Adrenal gland (tissue), 5 donors: ENCODE data around the gene TAS2R19.

Experiments used
- POLR2A ChIP-seq, 2 donors: fragments of 450-650 bp; IDR thresholded peaks; one replicate each; pipeline ENCODE4 v1.6.1; 2017; ENCODE audit warnings: antibody characterized with exemption in 2 of 2, mild to moderate bottlenecking in 2 of 2, moderate library complexity in 1 of 2
- TF ChIP-seq, protein P1 (sequence below), 6 experiments: fragments of 450-650 bp in 4 of 6; fragments of 200-600 bp in 2 of 6; sonication (generic) in 1 of 6; IDR thresholded peaks; 1 replicate in 5 of 6; 2 replicates in 1 of 6; pipeline versions ENCODE4 v1.5.1 to v1.8.0; 2016 to 2021; ENCODE audit warnings: antibody characterized with exemption in 6 of 6, mild to moderate bottlenecking in 2 of 6, moderate library complexity in 1 of 6
- donor health status: DM: no; HTN: no; CAD: no.

DNA sequence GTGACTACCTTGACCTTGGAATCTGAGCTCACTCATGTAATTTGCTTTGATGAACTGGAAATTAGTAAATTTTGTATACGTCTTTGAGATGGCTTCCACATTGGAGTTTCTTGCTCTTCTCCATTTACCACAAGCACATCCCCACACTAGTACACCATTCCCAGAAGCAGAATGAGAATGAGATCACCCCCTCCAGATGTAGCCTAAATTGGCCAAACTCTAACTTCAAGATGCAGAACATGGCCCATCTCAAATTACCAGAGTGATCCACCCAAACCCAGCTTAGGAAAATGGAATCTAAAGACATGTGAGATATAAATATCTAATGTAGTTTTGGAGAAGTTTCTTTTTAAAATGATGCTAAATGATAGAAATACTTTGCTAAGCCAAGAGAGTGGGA, 14.8 kb downstream of the TAS2R19 start:
- TF ChIP-seq, protein P1, sequence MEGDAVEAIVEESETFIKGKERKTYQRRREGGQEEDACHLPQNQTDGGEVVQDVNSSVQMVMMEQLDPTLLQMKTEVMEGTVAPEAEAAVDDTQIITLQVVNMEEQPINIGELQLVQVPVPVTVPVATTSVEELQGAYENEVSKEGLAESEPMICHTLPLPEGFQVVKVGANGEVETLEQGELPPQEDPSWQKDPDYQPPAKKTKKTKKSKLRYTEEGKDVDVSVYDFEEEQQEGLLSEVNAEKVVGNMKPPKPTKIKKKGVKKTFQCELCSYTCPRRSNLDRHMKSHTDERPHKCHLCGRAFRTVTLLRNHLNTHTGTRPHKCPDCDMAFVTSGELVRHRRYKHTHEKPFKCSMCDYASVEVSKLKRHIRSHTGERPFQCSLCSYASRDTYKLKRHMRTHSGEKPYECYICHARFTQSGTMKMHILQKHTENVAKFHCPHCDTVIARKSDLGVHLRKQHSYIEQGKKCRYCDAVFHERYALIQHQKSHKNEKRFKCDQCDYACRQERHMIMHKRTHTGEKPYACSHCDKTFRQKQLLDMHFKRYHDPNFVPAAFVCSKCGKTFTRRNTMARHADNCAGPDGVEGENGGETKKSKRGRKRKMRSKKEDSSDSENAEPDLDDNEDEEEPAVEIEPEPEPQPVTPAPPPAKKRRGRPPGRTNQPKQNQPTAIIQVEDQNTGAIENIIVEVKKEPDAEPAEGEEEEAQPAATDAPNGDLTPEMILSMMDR (IDR thresholded peaks at IDR 0.05), result no peak
- TF ChIP-seq POLR2A (IDR thresholded peaks at IDR 0.05), result no peak
